Measurements from ENCODE around the gene GDPD4.

GDPD4 gene

GRCh38 chr11:77215106-77215505, 86.4 kb downstream of the GDPD4 start:
- H3K4me3 ChIP-seq (ENCODE audit: low read depth, low read length), result no peak overlapping the region
- DNase-seq (ENCODE audit: low read depth), result no peak
- TF ChIP-seq MAX (IDR thresholded peaks at IDR 0.05; ENCODE audit: low read depth, low read length) (no peak), POLR2A (IDR thresholded peaks at IDR 0.05; ENCODE audit: extremely low read depth, insufficient read length) (no peak), MYC (IDR thresholded peaks at IDR 0.05; ENCODE audit: low read depth, low read length) (no peak)
- TF ChIP-seq, protein P1, sequence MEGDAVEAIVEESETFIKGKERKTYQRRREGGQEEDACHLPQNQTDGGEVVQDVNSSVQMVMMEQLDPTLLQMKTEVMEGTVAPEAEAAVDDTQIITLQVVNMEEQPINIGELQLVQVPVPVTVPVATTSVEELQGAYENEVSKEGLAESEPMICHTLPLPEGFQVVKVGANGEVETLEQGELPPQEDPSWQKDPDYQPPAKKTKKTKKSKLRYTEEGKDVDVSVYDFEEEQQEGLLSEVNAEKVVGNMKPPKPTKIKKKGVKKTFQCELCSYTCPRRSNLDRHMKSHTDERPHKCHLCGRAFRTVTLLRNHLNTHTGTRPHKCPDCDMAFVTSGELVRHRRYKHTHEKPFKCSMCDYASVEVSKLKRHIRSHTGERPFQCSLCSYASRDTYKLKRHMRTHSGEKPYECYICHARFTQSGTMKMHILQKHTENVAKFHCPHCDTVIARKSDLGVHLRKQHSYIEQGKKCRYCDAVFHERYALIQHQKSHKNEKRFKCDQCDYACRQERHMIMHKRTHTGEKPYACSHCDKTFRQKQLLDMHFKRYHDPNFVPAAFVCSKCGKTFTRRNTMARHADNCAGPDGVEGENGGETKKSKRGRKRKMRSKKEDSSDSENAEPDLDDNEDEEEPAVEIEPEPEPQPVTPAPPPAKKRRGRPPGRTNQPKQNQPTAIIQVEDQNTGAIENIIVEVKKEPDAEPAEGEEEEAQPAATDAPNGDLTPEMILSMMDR (IDR thresholded peaks at IDR 0.05; ENCODE audit: low read depth, low read length), result no peak

- no peak overlapping the region for H3K4me3 ChIP-seq (ENCODE audit: low read depth, low read length)
- DNase-seq (ENCODE audit: low read depth), result no peak
- TF ChIP-seq, protein P1 (IDR thresholded peaks at IDR 0.05; ENCODE audit: low read depth, low read length), result no peak
- TF ChIP-seq POLR2A (IDR thresholded peaks at IDR 0.05; ENCODE audit: extremely low read depth, insufficient read length) (no peak), MYC (IDR thresholded peaks at IDR 0.05; ENCODE audit: low read depth, low read length) (no peak), MAX (IDR thresholded peaks at IDR 0.05; ENCODE audit: low read depth, low read length) (no peak)
Observed at GRCh38 chr11:77214557-77214956, 86.9 kb downstream of the GDPD4 start.

DNA sequence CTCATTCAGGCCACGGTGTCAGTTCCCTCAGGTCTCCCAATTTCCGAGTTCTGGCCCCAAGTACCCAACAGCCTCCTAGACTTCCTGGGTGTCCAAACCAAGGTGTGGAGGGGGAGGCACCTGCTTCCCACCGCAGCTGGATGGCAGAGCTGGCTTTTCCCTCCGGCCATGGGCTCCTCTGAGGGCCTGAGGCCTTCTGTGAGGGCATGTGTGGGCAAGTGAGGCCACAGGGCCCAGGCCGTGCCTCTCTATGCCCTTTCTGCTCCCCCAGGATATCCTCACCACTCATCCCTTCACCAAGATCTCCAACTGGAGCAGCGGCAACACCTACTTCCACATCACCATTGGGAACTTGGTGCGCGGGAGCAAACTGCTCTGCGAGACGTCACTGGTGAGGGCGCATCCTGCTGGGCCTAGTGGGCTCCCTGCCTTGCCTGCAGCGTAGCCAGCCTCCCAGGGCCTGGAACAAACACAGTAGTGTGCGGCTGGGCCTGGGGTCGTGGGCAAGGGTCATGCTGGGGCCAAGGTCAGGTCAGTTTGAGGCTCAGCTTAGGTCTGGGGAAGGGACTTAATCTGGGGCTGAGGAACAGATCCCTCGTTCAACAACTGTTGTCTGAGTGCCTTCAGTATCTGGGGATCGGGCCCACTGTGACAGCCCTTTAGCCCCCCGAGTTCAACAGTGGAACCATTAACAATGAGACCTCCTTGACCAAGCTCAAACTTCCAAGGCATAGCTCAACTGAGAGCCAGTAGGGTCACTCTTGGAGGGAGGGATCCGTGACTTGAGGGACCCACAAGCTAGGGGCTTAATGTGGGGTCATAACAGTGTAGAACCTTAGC, 87.7 kb downstream of the GDPD4 start:
- TF ChIP-seq MAX (IDR thresholded peaks at IDR 0.05; ENCODE audit: low read depth, low read length) (no peak), MYC (IDR thresholded peaks at IDR 0.05; ENCODE audit: low read depth, low read length) (no peak), POLR2A (IDR thresholded peaks at IDR 0.05; ENCODE audit: extremely low read depth, insufficient read length) (no peak)
- TF ChIP-seq, protein P1 (IDR thresholded peaks at IDR 0.05; ENCODE audit: low read depth, low read length), result no peak
- DNase-seq (ENCODE audit: low read depth), result no peak
- H3K4me3 ChIP-seq (ENCODE audit: low read depth, low read length), result no peak overlapping the region

DNA sequence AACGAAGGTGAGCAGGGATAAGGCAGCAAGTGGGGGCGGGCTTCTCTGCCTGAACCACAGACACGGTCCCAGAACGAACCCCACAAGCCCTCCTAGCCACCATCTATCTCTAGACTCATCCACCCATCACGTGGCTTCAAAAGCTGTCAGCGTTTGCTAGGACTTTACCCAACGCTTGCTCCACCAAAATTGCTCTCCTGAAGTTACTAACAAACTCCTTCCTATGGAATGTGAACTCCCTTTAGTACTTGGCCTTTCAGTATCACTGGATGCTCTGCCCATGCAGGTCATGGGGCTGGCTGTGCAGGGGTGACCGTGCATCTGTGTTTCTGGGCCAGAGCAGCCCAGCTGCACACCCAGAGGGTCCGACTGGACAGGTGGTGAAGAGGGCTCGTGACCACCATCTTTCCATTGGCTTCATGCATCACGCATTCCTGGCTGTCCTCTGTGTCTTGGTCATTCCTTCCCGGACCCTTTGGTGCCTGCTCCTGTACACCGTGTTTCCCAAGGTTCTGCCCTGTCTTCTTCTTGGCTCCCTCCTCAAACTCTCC, 88.4 kb downstream of the GDPD4 start:
- TF ChIP-seq POLR2A (IDR thresholded peaks at IDR 0.05; ENCODE audit: extremely low read depth, insufficient read length) (no peak), MAX (IDR thresholded peaks at IDR 0.05; ENCODE audit: low read depth, low read length) (no peak), MYC (IDR thresholded peaks at IDR 0.05; ENCODE audit: low read depth, low read length) (no peak)
- TF ChIP-seq, protein P1 (IDR thresholded peaks at IDR 0.05; ENCODE audit: low read depth, low read length), result no peak
- DNase-seq (ENCODE audit: low read depth), result no peak
- H3K4me3 ChIP-seq (ENCODE audit: low read depth, low read length), result no peak overlapping the region

GRCh38 chr11:77212314-77213007, 89.0 kb downstream of the GDPD4 start:
- DNase-seq (ENCODE audit: low read depth), result no peak
- no peak for TF ChIP-seq POLR2A (IDR thresholded peaks at IDR 0.05; ENCODE audit: extremely low read depth, insufficient read length)
- TF ChIP-seq MAX (IDR thresholded peaks at IDR 0.05; ENCODE audit: low read depth, low read length), result no peak
- TF ChIP-seq MYC (IDR thresholded peaks at IDR 0.05; ENCODE audit: low read depth, low read length), result no peak
- TF ChIP-seq, protein P1 (IDR thresholded peaks at IDR 0.05; ENCODE audit: low read depth, low read length), result no peak
- H3K4me3 ChIP-seq (ENCODE audit: low read depth, low read length), result no peak overlapping the region

Measured in NB4 (cell line).